Dedifferentiated amniotic fluid mesenchymal stem cell (primary cell): ENCODE measurements around the gene CHCHD5.
"Not testable (repeated sequence)": the region's sequence is repeated elsewhere in the genome, so short reads cannot be mapped to it uniquely, and the experiment has no call there.

Source experiments
- DNase-seq: peaks from one replicate; pipeline ENCODE4 v3.0.0-alpha.2; 2016; ENCODE audit errors: extremely low spot score

The CHCHD5 gene, protein sequence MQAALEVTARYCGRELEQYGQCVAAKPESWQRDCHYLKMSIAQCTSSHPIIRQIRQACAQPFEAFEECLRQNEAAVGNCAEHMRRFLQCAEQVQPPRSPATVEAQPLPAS

DNA sequence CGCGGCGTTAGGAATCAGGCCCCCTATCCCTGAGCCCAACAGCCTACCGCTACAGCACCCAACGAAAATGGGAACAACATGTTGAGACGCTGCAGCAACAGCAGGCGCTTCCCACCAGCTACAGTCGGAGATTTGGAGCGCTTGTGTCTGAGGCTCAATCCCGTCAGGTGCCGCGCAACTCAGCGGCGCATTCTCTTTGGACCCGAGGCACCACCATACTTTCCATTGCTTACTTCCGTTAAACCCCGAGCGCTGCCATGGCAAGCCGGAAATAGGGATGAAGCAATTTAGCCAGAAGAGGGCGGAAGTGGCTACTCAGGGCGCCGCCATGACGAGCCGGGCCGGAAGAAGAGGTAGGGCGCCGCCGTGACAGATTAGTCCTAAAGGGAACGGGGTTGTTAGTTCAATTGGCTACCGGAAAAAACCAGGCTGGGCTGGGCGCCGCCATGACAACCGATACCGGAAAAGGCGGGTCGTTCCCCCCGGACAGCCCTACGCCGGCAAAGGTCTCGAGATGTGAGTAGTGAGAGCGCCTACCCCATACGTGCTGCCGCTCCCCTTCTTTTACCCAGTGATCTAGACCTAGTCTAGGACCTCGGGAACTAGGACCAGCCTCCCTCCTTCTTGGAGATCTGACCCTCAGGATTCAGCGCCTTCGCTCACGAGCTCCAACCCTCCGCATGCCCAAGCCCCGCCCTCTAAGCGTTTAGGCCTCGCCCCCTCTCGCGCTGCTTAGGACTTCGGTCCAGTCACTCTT, at the start of gene CHCHD5:
TSS of gene CHCHD5 (plus strand) at position 476 of the 757 bp plus-strand sequence. CDS start at position 515, 39 bp downstream.
- peak; percentile 95 for DNase-seq

GRCh38 chr2:112534826-112535225, 49.6 kb upstream of the CHCHD5 start:
- no peak for DNase-seq

GRCh38 chr2:112536665-112537064, 47.7 kb upstream of the CHCHD5 start:
- DNase-seq: not testable (repeated sequence)

- DNase-seq: no peak
These were observed 45.1 kb upstream of the CHCHD5 start for GRCh38 chr2:112539306-112539705.

DNA sequence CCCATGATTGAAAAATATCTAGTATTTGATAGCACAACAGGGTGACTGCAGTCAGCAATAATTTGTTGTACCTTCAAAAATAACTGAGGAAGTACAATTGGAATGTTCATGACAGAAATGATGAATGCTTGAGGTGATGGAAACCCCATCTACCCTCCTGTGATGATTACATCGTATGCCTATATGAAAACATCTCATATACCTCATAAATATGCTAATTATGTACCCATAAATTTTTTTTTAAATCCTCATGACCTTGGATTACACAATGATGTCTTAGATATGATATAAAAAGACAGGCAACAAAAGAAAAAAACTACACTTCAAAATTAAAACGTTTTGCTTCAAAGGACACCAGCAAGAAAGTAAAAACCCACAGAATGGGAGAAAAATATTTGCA, 43.5 kb upstream of the CHCHD5 start:
- DNase-seq: no peak

DNA sequence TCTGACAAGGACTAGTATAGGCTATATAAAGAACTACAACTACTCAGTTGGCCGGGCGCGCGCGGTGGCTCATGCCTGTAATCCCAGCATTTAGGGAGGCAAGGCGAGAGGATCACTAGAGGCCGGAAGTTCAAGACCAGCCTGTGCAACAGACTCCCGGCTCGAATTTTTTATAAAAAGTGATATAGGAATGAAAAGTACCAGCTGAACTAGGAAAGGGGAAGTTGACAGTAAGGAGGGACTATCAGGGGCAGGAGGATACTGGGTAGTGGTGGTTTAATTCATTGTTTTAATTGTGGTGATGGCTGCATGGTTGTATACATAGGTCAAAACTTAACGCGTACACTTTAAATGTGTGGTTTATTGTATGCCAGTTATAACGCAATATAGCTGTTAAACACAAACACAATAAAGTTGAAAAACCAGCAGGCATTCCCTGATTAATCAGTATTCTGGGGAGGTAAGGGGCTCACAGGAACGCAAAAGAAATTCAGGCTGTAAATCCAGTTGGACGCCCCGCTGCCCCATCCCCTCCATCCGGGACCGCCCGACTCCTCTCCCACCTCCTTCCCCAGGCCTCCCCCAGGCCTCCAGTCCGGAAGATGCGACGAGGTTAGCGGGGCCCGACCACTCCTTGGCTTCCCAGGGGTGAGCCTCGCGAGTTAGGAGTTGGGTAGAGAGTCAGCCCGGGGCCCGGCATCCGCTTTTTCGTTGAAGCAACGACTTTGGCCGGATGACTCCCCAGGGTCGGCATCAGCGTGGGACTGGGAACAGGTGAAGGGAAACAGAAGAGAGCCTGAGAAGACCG, 42.9 kb upstream of the CHCHD5 start:
- peak; percentile 36 for DNase-seq

GRCh38 chr2:112542123-112542983, 42.1 kb upstream of the CHCHD5 start, which contains the start of gene POLR1B:
POLR1B (plus strand) TSS chr2:112542465; CDS start chr2:112542495, 30 bp downstream.
- DNase-seq: peak; percentile 60

DNA sequence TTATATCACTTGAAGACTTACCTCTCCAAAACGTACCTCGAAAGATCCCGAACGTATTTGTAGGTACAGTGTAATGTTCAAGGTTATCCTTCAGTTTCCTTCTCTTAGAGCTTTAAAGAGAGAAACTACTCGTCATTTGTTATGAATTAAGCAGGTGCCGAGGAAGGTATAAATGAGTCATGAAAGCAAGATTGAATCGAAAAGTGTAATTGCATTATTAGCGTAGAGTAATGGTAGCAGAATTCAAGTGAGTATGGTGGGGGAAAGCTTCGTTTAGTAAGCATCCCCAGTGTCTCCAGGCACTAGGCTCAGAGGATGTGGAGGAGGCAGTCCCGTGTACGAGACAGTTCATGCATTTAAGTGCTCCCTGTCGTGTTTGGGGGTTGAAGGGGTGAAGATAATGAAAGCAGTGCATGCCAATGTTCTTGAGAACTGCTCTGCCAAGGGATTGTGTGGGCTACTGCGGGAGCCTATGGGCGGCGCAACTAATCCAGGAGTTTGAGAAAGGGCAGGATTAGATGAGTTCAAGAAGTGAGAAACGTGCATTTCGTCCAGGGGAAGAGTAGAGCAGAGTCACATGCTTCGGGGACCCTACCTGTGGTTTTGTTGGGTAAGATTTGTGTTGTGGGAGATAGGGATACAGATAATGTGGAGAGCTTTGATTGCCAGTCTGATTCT, 41.3 kb upstream of the CHCHD5 start:
- no peak for DNase-seq

GRCh38 chr2:112547333-112547732, 37.1 kb upstream of the CHCHD5 start:
- no peak for DNase-seq

DNA sequence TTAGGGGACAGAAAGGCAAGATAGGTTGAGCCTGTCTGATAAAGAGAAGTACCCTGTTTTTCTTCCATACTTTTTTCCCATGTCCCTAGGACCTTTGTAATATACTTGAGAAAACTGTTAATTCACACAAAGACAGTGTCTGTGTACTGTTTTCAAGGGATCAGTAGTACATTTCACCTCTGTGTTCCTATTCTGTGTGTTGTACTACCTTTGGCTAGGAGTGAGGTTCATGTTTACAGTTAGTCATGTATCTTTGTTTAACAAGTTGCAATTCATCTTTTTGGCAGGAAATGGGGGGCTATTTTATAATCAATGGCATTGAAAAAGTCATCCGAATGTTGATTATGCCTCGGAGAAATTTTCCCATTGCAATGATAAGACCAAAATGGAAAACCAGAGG, 35.4 kb upstream of the CHCHD5 start:
- no peak for DNase-seq

- DNase-seq: no peak
These were observed 18.3 kb upstream of the CHCHD5 start for GRCh38 chr2:112566104-112566503.

- DNase-seq: not testable (repeated sequence)
These were observed 17.9 kb upstream of the CHCHD5 start for GRCh38 chr2:112566508-112566907.

- no peak for DNase-seq
These were observed 12.4 kb upstream of the CHCHD5 start for GRCh38 chr2:112572005-112572404.

GRCh38 chr2:112577756-112578155, 6.7 kb upstream of the CHCHD5 start:
- DNase-seq: no peak

DNA sequence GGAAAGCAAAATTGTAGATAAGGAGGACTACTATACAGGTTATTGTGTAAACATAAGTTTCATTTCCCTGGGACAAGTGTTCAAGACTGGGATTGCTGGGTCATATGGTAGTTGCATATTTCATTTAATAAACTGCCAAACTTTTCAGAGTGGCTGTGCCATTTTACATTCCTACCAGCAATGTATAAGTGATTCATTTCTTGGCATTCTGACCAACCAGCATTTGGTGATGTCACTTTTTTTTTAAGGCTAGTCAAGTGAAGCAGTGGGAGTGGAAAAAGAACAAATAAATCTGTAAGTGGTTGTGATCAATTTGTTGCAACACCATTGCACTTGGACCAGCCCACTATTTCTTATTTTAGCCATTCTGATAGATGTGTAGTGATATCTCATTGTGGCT, 5.2 kb upstream of the CHCHD5 start:
- peak; percentile 94 for DNase-seq

DNA sequence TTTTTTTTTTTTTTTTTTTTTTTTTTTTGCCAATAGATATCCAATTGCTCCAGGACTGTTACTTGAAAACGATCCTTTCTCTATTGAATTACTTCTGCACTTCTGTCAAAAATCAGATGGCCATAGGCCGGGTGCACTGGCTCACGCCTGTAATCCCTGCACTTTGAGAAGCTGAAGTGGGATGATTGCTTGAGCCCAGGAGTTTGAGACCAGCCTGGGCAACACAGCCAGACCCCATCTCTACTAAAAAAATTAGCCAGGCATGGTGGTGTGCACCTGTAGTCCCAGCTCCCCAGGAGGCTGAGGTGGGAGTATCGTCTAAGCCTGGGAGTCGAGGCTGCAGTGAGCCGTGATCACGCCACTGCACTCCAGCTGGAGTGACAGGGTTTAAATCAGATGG, 4.3 kb upstream of the CHCHD5 start:
- DNase-seq: no peak

DNA sequence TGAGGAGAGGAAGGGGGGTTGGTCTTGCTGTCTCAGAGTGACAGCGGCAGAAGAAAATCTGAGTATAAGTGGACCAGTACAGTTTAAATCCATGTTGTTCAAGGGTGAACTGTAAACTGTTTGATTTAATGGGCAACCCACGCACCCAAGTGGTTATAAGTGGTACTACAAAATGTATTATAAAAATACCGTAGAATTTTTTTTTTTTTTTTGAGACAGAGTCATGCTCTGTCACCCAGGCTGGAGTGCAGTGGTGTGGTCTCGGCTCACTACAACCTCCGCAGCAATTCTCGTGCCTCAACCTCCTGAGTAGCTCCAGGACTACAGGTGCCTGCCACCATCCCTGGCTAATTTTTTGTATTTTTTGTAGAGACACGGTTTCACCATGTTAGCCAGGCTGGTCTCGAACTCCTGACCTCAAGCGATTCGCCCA, 2.1 kb upstream of the CHCHD5 start:
- DNase-seq: peak; percentile 82

DNA sequence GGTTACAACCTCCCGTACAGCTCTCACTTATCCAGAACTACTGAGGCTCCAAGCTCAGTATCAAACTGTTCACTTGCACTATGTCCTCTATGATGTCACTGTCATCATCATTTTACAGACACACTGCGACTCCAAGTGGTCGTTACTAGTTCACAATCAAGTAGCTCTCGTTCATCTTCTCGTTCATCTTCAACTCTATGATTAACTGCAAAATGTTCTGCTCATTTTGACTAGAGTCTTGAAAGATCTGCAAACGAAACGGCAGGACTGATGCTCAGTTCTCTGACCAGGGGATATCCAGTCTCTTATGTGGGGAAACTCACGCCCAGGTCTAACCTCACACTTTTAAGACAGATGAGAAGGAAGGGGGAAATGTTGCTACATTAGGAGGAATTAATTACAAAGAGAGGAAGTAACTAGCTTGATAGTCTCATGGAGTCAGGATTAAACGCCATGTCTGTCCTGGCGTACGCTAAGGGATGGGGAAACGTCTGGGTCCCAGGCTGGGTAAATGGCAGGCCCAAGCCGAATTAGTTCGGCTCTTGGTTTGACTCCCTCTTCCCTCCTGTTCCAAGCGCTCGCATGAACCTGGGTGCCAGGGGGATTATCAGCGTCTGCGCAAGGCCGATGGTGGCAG, 794 bp upstream of the CHCHD5 start:
- no peak for DNase-seq

DNA sequence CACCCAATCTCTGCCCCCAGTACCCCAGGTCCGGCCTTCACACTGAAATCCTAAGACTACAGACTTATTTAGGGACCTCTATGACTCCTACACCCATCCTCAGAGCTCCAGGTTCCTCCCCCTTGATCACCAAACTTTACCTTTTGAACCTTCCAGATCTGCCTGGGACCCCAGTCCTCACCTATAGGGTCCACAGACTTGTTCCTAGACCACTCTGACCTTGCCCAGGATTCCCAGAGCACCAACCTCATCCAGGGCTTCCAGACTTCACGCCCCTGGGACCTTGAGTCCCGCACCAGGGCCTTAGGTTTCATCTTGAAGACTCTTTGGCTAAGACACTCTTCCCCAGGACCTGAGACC, 462 bp downstream of the CHCHD5 start:
- no peak for DNase-seq

DNA sequence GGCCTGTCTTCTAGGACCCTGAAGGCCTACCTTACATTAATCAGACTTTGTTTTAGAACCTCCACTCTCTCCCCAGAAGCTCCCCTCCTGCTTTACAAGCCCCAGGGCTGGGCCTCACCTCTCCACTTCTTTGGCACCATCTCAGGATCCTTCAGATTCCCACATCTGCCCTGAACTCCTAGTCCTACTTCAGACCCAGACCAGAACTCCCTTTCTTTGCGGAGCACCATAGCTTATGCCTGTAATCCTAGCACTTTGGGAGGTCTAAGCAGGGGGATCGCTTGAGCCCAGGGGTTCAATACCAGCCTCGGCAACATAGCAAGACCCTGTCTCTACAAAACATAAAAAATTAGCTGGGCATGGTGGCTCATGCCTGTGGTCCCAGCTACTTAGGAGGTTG, 991 bp downstream of the CHCHD5 start:
- no peak for DNase-seq
